NCI-H526 (cell line): ENCODE results near the gene IGSF21.

Source experiments
- DNase-seq, 2 experiments: peaks; one replicate each; lab custom pipeline; 2025; lab: John Stamatoyannopoulos, UW

IGSF21 gene

DNA sequence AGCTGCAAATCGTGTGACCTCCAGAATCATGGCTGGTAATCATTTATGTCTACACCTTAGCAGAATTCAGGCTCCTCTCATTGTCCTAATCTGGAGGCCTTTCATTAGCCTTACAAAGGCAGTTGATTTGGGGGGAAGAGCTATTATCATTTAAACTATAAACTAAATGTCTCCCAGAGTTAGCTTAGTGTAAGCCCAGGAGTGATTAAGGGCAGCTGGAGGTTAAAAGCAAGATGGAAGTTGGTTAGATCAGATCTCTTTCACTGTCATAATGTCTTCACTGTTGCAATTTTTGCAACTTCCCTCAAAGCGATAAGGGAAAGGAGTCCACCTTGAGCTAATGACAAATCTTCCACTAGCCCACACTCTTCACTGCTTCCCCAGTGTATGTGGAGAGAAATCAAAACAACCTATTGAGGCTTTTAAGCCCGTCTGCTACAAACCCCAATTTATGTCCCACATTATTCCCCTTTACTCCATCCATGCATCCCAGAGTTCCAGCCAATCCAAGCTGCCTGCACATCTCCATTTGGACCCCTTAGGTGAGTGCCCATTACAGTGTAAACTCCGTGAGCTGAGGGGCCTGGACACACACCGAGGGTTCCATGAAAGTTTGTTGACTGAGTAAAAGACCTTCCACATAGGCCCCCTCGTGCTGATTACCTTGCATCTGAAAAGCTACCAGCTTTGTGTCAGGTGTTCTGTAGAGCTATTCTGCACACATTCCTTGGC is 311.7 kb downstream of the IGSF21 start:
- DNase-seq: no peak

DNA sequence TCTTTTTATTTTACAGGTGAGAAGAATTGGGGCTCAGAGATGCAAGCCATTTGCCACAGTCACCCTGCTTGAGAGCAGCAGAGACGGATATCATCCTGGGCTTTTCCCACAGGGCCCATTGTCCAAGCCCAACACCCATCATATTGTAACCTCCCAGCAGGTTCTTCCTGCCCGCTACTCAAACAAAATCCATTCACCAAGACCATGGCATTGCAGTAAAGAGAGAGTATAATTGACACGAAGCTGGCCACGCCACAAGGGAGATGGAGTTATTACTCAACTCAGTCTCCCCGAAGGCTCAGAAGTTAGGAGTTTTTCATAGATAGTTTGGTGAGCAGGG is 312.2 kb downstream of the IGSF21 start:
- DNase-seq: no peak

DNA sequence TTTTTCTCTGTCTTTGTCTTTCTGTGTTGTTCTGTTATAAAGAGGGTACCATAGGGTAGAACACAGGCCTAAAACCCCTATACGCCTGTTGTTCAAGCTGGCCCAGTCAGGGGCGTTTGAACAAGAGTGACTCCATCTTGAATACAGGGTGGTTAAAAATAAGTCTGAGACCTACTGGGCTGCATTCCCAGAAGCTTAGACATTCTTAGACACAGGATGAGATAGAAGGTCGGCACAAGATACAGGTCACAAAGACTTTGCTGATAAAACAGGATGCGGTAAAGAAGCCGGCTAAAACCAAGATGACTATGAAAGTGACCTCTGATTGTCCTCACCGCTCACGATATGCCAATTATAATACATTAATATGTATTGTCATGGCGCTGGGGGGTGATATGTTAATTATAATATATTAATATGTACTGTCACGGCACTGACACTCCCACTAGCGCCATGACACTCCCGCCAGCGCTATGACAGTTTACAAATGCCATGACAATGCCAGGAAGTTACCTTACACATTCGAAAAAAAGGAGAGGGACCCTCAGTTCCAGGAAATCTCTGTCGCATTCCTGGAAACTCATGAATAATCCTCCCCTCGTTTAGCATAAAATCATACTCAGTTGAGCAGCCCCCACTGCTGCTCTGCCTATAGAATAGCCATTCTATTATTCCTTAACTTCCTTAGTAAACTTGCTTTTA is 314.6 kb downstream of the IGSF21 start:
- no peak for DNase-seq

DNA sequence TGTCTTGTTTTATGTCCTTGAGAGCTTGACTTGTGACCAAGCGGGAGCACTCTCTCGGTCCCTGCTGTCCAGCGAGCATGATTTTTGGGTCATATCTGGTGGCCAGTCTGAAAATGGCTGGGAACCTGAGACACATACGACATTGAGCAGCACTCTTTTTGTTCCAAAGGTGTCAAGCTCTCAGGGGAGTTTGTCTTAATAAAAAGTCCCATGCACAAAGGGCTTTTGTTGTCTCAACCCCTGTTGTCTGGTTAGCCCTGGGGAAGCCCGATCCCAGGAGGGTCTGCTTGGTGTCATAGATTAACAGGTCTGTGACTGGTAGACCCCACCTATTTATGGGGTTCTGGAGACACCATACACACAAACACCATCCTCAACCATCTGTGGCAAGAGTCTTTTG is 315.4 kb downstream of the IGSF21 start:
- DNase-seq: no peak

DNA sequence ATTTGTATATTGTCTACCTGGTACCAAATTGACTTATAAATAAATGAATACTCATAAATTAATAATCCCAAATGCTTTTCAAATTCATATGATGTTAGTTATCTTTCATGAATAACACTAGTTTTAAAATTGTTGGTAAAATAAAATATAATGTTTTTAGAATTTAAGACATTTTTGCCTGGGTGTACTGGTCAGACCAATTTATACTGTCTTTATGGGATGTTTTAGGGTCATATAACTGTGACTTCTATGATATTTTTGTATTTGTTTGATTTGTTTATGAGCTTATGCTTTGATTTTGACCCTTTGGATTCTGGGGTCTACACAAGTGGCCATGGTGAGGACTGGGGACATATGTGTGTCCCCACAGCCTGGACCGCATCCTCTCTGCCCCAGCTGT is 319.0 kb downstream of the IGSF21 start:
- no peak for DNase-seq
